ENCODE data around the gene ITGB1BP1.
"Not testable (repeated sequence)": the region's sequence is repeated elsewhere in the genome, so short reads cannot be mapped to it uniquely, and the experiment has no call there.

The ITGB1BP1 gene

DNA sequence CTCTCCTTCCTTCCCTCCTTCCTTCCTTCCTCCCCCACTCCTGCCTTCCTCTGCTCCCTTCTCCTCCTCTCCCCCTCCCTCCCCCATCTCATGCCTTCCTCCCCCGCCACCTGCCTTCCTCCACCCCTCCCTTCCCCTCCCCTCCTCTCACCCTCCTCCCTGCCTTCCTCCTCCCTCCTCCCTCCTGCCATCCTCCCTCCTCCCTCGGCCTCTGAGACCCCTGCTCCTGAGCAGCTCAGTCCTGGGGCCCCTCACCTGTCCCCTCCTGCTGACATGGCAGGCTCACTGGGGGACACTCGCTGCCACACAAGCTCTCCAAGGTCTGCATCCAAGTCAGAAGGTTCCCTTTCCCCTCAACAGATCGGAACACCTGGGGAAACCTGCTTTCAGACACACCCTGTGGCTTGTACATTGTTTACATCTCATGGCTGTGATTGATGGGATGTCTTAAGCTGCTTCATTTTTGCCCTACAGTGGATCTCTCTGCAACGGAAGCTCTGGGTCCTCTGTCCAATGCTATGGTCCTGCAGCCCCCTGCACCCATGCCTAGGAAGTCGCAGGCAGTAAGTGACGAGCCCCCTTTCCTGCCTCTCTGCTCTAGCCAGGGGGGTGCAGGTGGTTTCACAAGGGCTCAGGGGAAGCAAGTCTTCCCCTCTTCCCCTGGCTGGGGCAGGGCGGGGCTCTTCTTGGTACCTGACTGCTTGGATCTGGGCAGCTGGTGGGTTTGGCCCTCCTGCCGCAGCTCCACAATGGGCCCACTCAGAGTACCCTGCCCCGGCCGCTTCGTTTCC is 22.9 kb downstream of the ITGB1BP1 start:
- H3K4me3 ChIP-seq (ENCODE audit: low read depth, low read length) = no peak overlapping the region
- H3K27me3 ChIP-seq (replicated peaks) = no peaks in the 10 kb centered on the region
- TF ChIP-seq, protein P1, sequence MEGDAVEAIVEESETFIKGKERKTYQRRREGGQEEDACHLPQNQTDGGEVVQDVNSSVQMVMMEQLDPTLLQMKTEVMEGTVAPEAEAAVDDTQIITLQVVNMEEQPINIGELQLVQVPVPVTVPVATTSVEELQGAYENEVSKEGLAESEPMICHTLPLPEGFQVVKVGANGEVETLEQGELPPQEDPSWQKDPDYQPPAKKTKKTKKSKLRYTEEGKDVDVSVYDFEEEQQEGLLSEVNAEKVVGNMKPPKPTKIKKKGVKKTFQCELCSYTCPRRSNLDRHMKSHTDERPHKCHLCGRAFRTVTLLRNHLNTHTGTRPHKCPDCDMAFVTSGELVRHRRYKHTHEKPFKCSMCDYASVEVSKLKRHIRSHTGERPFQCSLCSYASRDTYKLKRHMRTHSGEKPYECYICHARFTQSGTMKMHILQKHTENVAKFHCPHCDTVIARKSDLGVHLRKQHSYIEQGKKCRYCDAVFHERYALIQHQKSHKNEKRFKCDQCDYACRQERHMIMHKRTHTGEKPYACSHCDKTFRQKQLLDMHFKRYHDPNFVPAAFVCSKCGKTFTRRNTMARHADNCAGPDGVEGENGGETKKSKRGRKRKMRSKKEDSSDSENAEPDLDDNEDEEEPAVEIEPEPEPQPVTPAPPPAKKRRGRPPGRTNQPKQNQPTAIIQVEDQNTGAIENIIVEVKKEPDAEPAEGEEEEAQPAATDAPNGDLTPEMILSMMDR (IDR thresholded peaks at IDR 0.05; ENCODE audit: low read depth, low read length, missing control alignments) = no peak
- no peak for DNase-seq
- no peak overlapping the region for H3K27ac ChIP-seq
- peaks cover 45% of the 10 kb centered on the region for H3K36me3 ChIP-seq (replicated peaks)
- in situ Hi-C loops (cut with HindIII; ENCODE audit: low pct_ligation_motif_present, low sequenced_read_pairs) = no loop called here

DNA sequence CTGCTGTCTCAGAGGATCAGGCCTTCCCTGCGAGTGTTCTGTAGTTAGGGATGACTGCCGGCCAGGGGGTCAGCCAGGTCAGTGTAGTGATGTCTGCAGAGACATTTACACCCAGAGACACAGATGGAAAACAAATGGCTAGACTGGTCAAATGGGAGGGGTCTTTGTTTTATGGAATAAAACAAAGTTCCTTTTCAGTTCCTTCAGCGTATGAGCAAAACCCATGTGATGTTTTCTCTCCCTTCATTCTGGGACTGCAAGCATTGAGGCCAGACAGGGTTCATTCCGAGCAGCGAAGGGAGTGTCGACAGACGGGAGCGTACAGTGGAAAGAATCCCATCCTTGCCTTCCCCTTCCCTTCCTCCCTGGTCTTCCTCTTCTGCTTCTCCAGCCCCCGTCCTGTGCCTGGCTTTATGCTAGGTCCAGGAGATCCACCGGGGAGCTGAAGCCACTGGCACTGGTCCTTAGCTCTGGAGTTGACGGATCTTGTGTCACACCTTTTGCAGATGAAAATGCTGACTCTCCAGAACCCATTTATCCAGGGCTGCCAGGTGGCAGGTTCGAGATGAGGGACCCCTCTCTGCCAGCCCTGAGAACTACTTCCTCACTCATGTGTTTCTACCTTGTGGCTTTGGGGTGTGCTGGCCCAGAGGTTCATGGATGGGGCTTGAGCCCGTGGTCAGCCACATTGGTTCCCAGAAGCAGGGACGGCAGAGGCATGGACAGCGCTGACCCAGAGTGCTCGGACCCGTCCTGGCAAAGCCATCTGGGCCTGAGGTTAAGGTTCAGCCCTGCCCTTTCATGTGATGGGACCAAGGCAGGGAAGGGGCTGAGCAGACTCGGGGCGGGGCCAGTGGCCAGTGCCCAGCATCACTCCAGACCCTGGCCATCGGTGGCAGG is 24.2 kb downstream of the ITGB1BP1 start:
- H3K27ac ChIP-seq = no peak overlapping the region
- peaks cover 56% of the 10 kb centered on the region for H3K36me3 ChIP-seq (replicated peaks)
- H3K4me3 ChIP-seq (ENCODE audit: low read depth, low read length) = no peak overlapping the region
- TF ChIP-seq, protein P1 (IDR thresholded peaks at IDR 0.05; ENCODE audit: low read depth, low read length, missing control alignments) = no peak
- DNase-seq = no peak
- H3K27me3 ChIP-seq (replicated peaks) = no peaks in the 10 kb centered on the region
- in situ Hi-C loops (cut with HindIII; ENCODE audit: low pct_ligation_motif_present, low sequenced_read_pairs) = no loop called here

DNA sequence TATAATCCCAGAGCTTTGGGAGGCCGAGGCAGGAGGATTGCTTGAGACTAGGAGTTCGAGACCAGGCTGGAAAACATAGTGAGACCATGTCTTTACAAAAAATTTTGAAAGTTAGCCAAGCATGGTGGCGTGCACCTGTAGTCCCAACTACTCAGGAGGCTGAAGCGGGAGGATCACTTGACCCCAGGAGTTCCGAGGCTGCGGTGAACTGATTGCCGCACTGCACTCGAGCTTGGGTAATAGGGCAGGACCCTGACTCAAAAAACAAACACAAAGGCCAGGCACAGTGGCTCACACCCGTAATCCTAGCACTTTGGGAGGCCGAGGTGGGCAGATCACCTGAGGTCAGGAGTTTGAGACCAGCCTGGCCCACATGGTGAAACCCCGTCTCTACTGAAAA is 25.1 kb downstream of the ITGB1BP1 start:
- peaks cover 52% of the 10 kb centered on the region for H3K36me3 ChIP-seq (replicated peaks)
- in situ Hi-C loops (cut with HindIII; ENCODE audit: low pct_ligation_motif_present, low sequenced_read_pairs); H3K4me3 ChIP-seq (ENCODE audit: low read depth, low read length); H3K27ac ChIP-seq; DNase-seq; H3K27me3 ChIP-seq (replicated peaks): not testable (repeated sequence)

DNA sequence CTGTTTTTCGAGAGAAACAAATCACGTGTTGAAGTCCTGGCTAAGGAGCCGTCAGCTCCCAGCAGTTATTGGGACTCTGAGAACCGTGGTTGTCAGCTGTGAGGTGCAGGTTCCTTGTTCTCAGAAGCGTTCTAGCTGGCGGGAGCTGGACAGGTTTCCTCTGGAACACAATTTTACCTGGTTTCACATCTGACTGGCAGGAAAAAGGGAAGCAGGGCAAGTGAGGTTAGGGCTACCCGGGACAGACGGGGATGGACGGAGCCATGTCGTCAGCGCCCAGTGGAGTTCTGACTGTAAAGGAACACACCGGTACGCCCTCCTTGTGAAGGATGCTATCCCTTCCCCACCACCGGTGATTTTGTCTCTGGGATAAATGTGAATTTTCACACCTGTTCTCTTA is 26.1 kb downstream of the ITGB1BP1 start:
- H3K36me3 ChIP-seq (replicated peaks) = peaks cover 43% of the 10 kb centered on the region
- H3K27me3 ChIP-seq (replicated peaks) = no peaks in the 10 kb centered on the region
- H3K4me3 ChIP-seq (ENCODE audit: low read depth, low read length) = no peak overlapping the region
- in situ Hi-C loops (cut with HindIII; ENCODE audit: low pct_ligation_motif_present, low sequenced_read_pairs) = no loop called here
- DNase-seq = no peak
- TF ChIP-seq, protein P1 (IDR thresholded peaks at IDR 0.05; ENCODE audit: low read depth, low read length, missing control alignments) = no peak
- no peak overlapping the region for H3K27ac ChIP-seq

DNA sequence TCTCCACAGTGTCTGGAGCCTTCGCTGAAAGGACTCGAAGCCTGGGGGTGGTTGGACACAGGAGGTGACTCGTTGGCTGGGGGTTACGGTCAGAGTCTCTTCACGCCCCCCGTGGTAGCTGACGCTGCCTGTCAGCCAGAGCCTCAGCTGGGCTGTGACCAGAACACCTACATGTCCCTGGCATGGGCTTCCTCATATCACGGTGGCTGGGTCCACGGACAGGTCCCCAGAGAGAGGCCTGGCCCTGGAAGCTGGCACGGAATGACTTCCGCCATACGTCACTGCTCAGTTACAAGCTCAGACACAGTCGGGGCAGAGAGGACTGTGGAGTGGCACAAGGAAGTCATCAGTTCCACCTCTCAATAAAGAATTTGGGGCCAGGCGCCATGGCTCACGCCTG is 28.5 kb downstream of the ITGB1BP1 start:
- H3K4me3 ChIP-seq (ENCODE audit: low read depth, low read length) = no peak overlapping the region
- TF ChIP-seq, protein P1 (IDR thresholded peaks at IDR 0.05; ENCODE audit: low read depth, low read length, missing control alignments) = no peak
- H3K36me3 ChIP-seq (replicated peaks) = peaks cover 36% of the 10 kb centered on the region
- no peaks in the 10 kb centered on the region for H3K27me3 ChIP-seq (replicated peaks)
- in situ Hi-C loops (cut with HindIII; ENCODE audit: low pct_ligation_motif_present, low sequenced_read_pairs) = no loop called here
- no peak for DNase-seq
- no peak overlapping the region for H3K27ac ChIP-seq

All from brain microvascular endothelial cell (primary cell).